DND-41 (cell line): Measurements from ENCODE around the gene CDK2AP2.

Source experiments
- EZH2 ChIP-seq: IDR thresholded peaks from 3 replicates; pipeline ENCODE4 v1.6.1; 2012; ENCODE audit warnings: borderline replicate concordance, low read depth, mild to moderate bottlenecking, moderate library complexity, low read length, inconsistent platforms; ENCODE audit not compliant: severe bottlenecking
- TF ChIP-seq, protein P1 (sequence below): IDR thresholded peaks from 2 replicates; pipeline ENCODE4 v1.5.1; 2012; ENCODE audit warnings: borderline replicate concordance, low read length, moderate library complexity, mild to moderate bottlenecking; ENCODE audit not compliant: poor library complexity, severe bottlenecking; ENCODE audit errors: extremely low read depth

DNA sequence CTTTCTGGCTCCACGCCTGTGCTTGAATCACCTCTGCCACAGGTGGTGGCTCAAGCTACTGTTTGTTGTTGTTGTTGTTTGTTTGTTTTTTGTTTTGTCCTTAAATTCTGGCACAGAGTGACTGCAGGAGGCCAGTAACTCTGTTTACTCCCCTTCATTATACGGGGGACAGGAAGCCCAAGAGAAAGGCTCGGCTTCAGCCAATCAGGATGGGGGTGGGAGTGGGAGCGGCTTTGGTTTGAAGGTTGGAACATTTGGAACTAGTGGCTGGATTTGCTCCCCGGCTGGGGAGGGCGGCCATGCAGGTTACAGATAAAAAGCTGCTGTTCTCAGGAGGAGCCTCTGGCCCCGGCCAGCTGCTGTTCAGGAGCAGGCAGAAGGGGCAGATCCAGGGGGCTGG, 35.0 kb upstream of the CDK2AP2 start:
- TF ChIP-seq, protein P1, sequence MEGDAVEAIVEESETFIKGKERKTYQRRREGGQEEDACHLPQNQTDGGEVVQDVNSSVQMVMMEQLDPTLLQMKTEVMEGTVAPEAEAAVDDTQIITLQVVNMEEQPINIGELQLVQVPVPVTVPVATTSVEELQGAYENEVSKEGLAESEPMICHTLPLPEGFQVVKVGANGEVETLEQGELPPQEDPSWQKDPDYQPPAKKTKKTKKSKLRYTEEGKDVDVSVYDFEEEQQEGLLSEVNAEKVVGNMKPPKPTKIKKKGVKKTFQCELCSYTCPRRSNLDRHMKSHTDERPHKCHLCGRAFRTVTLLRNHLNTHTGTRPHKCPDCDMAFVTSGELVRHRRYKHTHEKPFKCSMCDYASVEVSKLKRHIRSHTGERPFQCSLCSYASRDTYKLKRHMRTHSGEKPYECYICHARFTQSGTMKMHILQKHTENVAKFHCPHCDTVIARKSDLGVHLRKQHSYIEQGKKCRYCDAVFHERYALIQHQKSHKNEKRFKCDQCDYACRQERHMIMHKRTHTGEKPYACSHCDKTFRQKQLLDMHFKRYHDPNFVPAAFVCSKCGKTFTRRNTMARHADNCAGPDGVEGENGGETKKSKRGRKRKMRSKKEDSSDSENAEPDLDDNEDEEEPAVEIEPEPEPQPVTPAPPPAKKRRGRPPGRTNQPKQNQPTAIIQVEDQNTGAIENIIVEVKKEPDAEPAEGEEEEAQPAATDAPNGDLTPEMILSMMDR = no peak
- no peak for TF ChIP-seq EZH2
